DND-41 (cell line): ENCODE results near the gene ARHGAP28.

Source experiments
- ATAC-seq: fragments of 200-7000 bp; cut with Tn5 transposase; 3 replicates; pipeline ENCODE4 v1.9.1; 2021; ENCODE audit warnings: low read depth; ENCODE audit not compliant: insufficient read depth
- DNase-seq: peaks from one replicate; pipeline ENCODE4 v3.0.0-alpha.2; 2020
- H2AFZ ChIP-seq: 2 replicates; pipeline ENCODE4 v1.6.0; 2012; ENCODE audit warnings: low read depth, low read length
- H3K27ac ChIP-seq: 2 replicates; pipeline ENCODE4 v1.5.1; 2012; ENCODE audit warnings: low read length, inconsistent platforms
- H3K27me3 ChIP-seq: fragments of 200-600 bp; sonication (generic); 2 replicates; pipeline ENCODE4 v1.6.0; 2012; ENCODE audit warnings: low read length, mild to moderate bottlenecking, inconsistent platforms; ENCODE audit not compliant: insufficient read depth, poor library complexity
- H3K36me3 ChIP-seq: 2 replicates; pipeline ENCODE4 v1.5.1; 2012; ENCODE audit warnings: low read length, inconsistent platforms; ENCODE audit not compliant: insufficient read depth
- H3K4me1 ChIP-seq: 2 replicates; pipeline ENCODE4 v1.5.1; 2012; ENCODE audit warnings: mild to moderate bottlenecking, low read length; ENCODE audit not compliant: insufficient read depth
- H3K4me2 ChIP-seq: 2 replicates; pipeline ENCODE4 v1.6.0; 2012; ENCODE audit warnings: mild to moderate bottlenecking, moderate library complexity, low read length, inconsistent platforms; ENCODE audit not compliant: insufficient read depth
- H3K4me3 ChIP-seq, 2 experiments: fragments of 200-600 bp in 1 of 2; shearing (Covaris generic) in 1 of 2; 2 replicates each; pipeline ENCODE4 v1.5.1; 2012 to 2016; ENCODE audit warnings: inconsistent platforms in 2 of 2, low read length in 2 of 2, mild to moderate bottlenecking in 2 of 2, low read depth in 1 of 2, moderate library complexity in 1 of 2
- H3K79me2 ChIP-seq: 2 replicates; pipeline ENCODE4 v1.6.0; 2012; ENCODE audit warnings: low read length, inconsistent platforms; ENCODE audit not compliant: insufficient read depth
- H3K9ac ChIP-seq: 2 replicates; pipeline ENCODE4 v1.6.0; 2012; ENCODE audit warnings: low read depth, mild to moderate bottlenecking, inconsistent platforms, low read length, moderate library complexity
- H3K9me3 ChIP-seq: 2 replicates; pipeline ENCODE4 v1.5.1; 2012; ENCODE audit warnings: low read length, moderate library complexity, mild to moderate bottlenecking, inconsistent platforms; ENCODE audit not compliant: insufficient read depth, severe bottlenecking
- H4K20me1 ChIP-seq: 2 replicates; pipeline ENCODE4 v1.6.0; 2012; ENCODE audit warnings: low read length; ENCODE audit not compliant: insufficient read depth
- CTCF ChIP-seq: IDR thresholded peaks from 2 replicates; pipeline ENCODE4 v1.5.1; 2012; ENCODE audit warnings: borderline replicate concordance, low read length, moderate library complexity, mild to moderate bottlenecking; ENCODE audit not compliant: poor library complexity, severe bottlenecking; ENCODE audit errors: extremely low read depth
- EZH2 ChIP-seq: IDR thresholded peaks from 3 replicates; pipeline ENCODE4 v1.6.1; 2012; ENCODE audit warnings: borderline replicate concordance, low read depth, mild to moderate bottlenecking, moderate library complexity, low read length, inconsistent platforms; ENCODE audit not compliant: severe bottlenecking

ARHGAP28 gene

GRCh38 chr18:6949800-6950586 lies 220.5 kb downstream of the ARHGAP28 start:
- H3K4me2 ChIP-seq = no peak overlapping the region
- H3K4me1 ChIP-seq = no peaks in the 10 kb centered on the region
- H3K9ac ChIP-seq = no peak overlapping the region
- H4K20me1 ChIP-seq = no peaks in the 10 kb centered on the region
- no peaks in the 10 kb centered on the region for H3K27me3 ChIP-seq
- H3K79me2 ChIP-seq = no peaks in the 10 kb centered on the region
- no peak overlapping the region for H2AFZ ChIP-seq
- no peak overlapping the region for H3K27ac ChIP-seq
- H3K4me3 ChIP-seq = no peak overlapping the region
- no peaks in the 10 kb centered on the region for H3K36me3 ChIP-seq
- H3K9me3 ChIP-seq = peaks cover 4% of the 10 kb centered on the region
- TF ChIP-seq EZH2 (no peak), CTCF (no peak)
- ATAC-seq (no peak), DNase-seq (no peak)

DNA sequence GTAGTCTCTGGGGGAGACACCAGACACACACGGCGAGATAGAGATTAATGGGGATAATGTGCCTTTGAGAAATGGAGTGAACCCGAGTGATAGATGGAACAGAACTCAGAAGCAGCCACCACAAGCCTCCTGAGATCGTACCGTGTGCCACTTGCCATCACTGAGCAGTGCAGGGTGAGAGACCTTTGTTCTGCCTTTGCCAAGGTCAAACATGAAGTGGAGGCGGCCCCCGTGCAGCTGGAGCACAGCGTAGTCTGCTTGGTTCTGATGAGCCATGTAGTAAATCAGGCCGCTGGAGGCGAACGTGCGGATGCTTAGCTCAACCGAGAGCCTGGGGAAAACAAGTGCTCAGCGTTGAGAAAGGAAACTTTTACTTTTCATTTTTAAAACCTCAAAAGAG lies 221.1 kb downstream of the ARHGAP28 start:
- TF ChIP-seq EZH2 = no peak
- Histone ChIP-seq H3K27ac (no peak overlapping the region), H3K9ac (no peak overlapping the region), H3K36me3 (no peaks in the 10 kb centered on the region), H3K4me2 (no peak overlapping the region), H3K9me3 (peaks cover 4% of the 10 kb centered on the region), H3K4me3 (no peak overlapping the region), H3K79me2 (no peaks in the 10 kb centered on the region), H3K4me1 (no peaks in the 10 kb centered on the region), H2AFZ (no peak overlapping the region), H4K20me1 (no peaks in the 10 kb centered on the region), H3K27me3 (no peaks in the 10 kb centered on the region)
- ATAC-seq (no peak), DNase-seq (no peak)

DNA sequence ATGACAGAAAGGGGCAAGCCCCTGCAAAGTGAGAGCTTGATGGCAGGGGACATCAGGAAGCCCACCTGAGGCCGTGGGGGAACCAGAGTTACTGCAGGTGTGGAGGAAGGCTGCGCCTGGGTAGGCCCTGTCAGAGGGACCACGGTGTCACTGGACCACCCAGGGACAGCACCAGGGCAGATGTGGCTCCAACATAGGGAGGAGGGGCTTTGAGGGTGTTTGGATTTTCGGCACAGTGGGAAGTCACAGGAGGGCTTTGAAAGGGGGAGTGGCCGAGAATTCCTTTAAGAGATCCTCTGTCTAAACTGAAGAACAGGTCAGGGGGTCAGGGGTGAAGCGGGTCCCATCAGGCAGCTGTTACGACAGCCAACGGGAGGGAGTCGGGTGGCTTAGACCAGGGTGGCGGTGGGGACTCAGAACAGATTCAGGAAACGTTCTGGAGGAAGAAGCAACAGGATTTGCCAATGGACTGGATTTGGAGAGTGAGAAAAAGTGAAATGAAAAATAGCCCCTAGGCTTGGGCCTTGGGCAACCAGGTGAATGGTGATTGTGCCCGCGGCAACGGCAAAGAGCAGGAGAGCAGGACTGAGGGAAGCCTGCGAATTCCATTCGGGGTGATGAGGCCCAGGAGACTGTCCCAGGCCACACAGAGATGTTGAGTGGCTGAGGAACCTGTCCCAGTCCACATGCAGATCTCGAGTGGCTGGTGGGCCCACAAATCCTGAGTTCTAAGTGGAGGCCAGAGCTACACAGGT lies 222.0 kb downstream of the ARHGAP28 start:
- Histone ChIP-seq H3K9me3 (peaks cover 4% of the 10 kb centered on the region), H3K4me2 (no peak overlapping the region), H3K9ac (no peak overlapping the region), H3K27ac (no peak overlapping the region), H4K20me1 (no peaks in the 10 kb centered on the region), H3K27me3 (no peaks in the 10 kb centered on the region), H3K4me1 (no peaks in the 10 kb centered on the region), H2AFZ (no peak overlapping the region), H3K36me3 (no peaks in the 10 kb centered on the region), H3K79me2 (no peaks in the 10 kb centered on the region), H3K4me3 (no peak overlapping the region)
- ATAC-seq = no peak
- no peak for DNase-seq
- TF ChIP-seq CTCF (no peak), EZH2 (no peak)

- no peak overlapping the region for H2AFZ ChIP-seq
- no peaks in the 10 kb centered on the region for H3K79me2 ChIP-seq
- H3K4me2 ChIP-seq = no peak overlapping the region
- no peak overlapping the region for H3K27ac ChIP-seq
- no peaks in the 10 kb centered on the region for H3K36me3 ChIP-seq
- H3K9me3 ChIP-seq = peaks cover 4% of the 10 kb centered on the region
- no peak for ATAC-seq
- no peaks in the 10 kb centered on the region for H4K20me1 ChIP-seq
- H3K4me1 ChIP-seq = no peaks in the 10 kb centered on the region
- no peaks in the 10 kb centered on the region for H3K27me3 ChIP-seq
- DNase-seq = no peak
- TF ChIP-seq CTCF = no peak
- TF ChIP-seq EZH2 = no peak
- H3K4me3 ChIP-seq = no peak overlapping the region
- H3K9ac ChIP-seq = no peak overlapping the region
These were observed 225.0 kb downstream of the ARHGAP28 start for GRCh38 chr18:6954501-6954900.
